ENCODE measurements around the gene ROPN1.

The ROPN1 gene

DNA sequence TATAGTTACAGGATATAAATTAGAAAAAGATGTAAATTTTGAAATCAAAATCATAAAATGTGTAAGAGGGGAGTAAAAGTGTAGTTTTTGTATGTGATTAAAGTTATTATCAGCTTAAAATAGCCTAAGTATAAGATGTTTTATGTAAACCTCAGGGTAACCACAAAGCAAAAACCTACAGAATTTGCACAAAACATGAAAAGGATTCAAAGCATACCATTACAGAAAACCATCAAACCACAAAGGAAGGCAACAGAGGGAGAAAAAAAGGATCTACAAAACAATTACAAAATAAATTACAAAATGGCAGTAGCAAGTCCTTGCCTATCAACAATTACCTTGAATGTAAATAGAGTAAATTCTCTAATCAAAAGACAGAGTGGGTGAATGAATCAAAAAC, 71.1 kb downstream of the ROPN1 start:
- no peaks in the 10 kb centered on the region for H3K4me1 ChIP-seq (ENCODE audit: control insufficient read depth, insufficient read depth, low read length)
- no peak overlapping the region for H3K27ac ChIP-seq (ENCODE audit: extremely low read depth, low read depth, low read length)
- ChIA-PET POLR2A (no interaction called here), CTCF (interaction anchor here (0.6 kb wide), 1 partner anchor 21 kb away, joined by 3 read pairs; no protein-coding TSS in a partner anchor)
- H3K4me3 ChIP-seq (ENCODE audit: low read depth, low read length): no peak overlapping the region
- H3K36me3 ChIP-seq (ENCODE audit: control insufficient read depth in 2 of 2, insufficient read depth in 1 of 2, low read length in 2 of 2): peaks cover 10 to 63% of the 10 kb centered on the region in 2 experiments
- TF ChIP-seq TCF7L2 (IDR thresholded peaks at IDR 0.05; ENCODE audit: borderline replicate concordance, low read depth, low read length): no peak
- TF ChIP-seq ZNF10 (tag by site-specific recombination; IDR thresholded peaks at IDR 0.05): no peak
- no peak for TF ChIP-seq ZFP3 (tag by site-specific recombination; IDR thresholded peaks at IDR 0.05; ENCODE audit: low read depth)
- TF ChIP-seq ZNF155 (tag by site-specific recombination; IDR thresholded peaks at IDR 0.05): no peak
- no peak for TF ChIP-seq OSR2 (tag by site-specific recombination; IDR thresholded peaks at IDR 0.05)
- no peak for TF ChIP-seq ZNF174 (tag by site-specific recombination; IDR thresholded peaks at IDR 0.05)
- TF ChIP-seq, protein P1, sequence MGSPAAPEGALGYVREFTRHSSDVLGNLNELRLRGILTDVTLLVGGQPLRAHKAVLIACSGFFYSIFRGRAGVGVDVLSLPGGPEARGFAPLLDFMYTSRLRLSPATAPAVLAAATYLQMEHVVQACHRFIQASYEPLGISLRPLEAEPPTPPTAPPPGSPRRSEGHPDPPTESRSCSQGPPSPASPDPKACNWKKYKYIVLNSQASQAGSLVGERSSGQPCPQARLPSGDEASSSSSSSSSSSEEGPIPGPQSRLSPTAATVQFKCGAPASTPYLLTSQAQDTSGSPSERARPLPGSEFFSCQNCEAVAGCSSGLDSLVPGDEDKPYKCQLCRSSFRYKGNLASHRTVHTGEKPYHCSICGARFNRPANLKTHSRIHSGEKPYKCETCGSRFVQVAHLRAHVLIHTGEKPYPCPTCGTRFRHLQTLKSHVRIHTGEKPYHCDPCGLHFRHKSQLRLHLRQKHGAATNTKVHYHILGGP (tag by site-specific recombination; IDR thresholded peaks at IDR 0.05): no peak
- no peak for TF ChIP-seq ZNF184 (tag by site-specific recombination; IDR thresholded peaks at IDR 0.05)
- TF ChIP-seq ZNF221 (tag by site-specific recombination; IDR thresholded peaks at IDR 0.05; ENCODE audit: borderline replicate concordance): no peak
- TF ChIP-seq RBAK (tag by site-specific recombination; IDR thresholded peaks at IDR 0.05): no peak
- no peak for TF ChIP-seq PRDM2 (tag by site-specific recombination; IDR thresholded peaks at IDR 0.05; ENCODE audit: borderline replicate concordance)
- TF ChIP-seq YY1 (tag by site-specific recombination; IDR thresholded peaks at IDR 0.05): no peak
- no peak for TF ChIP-seq PRDM1 (tag by site-specific recombination; IDR thresholded peaks at IDR 0.05)
- TF ChIP-seq, protein P2, sequence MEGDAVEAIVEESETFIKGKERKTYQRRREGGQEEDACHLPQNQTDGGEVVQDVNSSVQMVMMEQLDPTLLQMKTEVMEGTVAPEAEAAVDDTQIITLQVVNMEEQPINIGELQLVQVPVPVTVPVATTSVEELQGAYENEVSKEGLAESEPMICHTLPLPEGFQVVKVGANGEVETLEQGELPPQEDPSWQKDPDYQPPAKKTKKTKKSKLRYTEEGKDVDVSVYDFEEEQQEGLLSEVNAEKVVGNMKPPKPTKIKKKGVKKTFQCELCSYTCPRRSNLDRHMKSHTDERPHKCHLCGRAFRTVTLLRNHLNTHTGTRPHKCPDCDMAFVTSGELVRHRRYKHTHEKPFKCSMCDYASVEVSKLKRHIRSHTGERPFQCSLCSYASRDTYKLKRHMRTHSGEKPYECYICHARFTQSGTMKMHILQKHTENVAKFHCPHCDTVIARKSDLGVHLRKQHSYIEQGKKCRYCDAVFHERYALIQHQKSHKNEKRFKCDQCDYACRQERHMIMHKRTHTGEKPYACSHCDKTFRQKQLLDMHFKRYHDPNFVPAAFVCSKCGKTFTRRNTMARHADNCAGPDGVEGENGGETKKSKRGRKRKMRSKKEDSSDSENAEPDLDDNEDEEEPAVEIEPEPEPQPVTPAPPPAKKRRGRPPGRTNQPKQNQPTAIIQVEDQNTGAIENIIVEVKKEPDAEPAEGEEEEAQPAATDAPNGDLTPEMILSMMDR (tag by site-specific recombination; IDR thresholded peaks at IDR 0.05): no peak
- TF ChIP-seq PRDM6 (tag by site-specific recombination; IDR thresholded peaks at IDR 0.05): no peak
- no peaks in the 10 kb centered on the region for H3K9me3 ChIP-seq (ENCODE audit: control insufficient read depth, insufficient read depth, low read depth, low read length)

DNA sequence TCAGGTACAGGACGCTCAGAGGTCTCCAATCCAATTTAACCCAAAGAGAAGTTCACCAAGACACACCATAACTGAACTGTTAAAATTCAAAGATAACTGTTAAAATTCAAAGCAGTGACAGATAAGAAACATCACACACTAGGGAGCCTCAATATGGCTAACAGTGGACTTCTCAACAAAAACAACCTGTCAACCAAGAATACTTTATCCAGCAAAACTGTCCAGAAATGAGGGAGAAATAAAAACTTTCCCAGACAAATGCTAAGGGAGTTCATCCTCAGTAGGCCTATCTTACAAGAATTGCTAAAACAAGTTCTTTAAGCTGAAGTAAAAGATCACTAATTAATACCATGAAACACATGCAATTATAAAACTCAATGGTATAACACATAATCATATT, 71.5 kb downstream of the ROPN1 start:
- H3K27ac ChIP-seq (ENCODE audit: extremely low read depth, low read depth, low read length): no peak overlapping the region
- H3K9me3 ChIP-seq (ENCODE audit: control insufficient read depth, insufficient read depth, low read depth, low read length): no peaks in the 10 kb centered on the region
- POLR2A ChIA-PET: no interaction called here
- TF ChIP-seq ZNF549 (tag by site-specific recombination; IDR thresholded peaks at IDR 0.05): no peak
- no peak for TF ChIP-seq HOXD13 (CRISPR knock-in tag; IDR thresholded peaks at IDR 0.05; ENCODE audit: borderline replicate concordance)
- TF ChIP-seq TRIM28 (IDR thresholded peaks at IDR 0.05; ENCODE audit: borderline replicate concordance, low read length): 0 out of 2 replicates have a peak, but pooled peaks have one; percentile 47
- TF ChIP-seq SETDB1 (IDR thresholded peaks at IDR 0.05; ENCODE audit: insufficient read length, low read length): peak; percentile 97
- TF ChIP-seq ZNF24 (tag by site-specific recombination; IDR thresholded peaks at IDR 0.05): no peak
- no peaks in the 10 kb centered on the region for H3K4me1 ChIP-seq (ENCODE audit: control insufficient read depth, insufficient read depth, low read length)
- CTCF ChIA-PET: interaction anchor here (0.6 kb wide), 1 partner anchor 22 kb away, joined by 3 read pairs; no protein-coding TSS in a partner anchor
- H3K4me3 ChIP-seq (ENCODE audit: low read depth, low read length): no peak overlapping the region
- H3K36me3 ChIP-seq (ENCODE audit: control insufficient read depth in 2 of 2, insufficient read depth in 1 of 2, low read length in 2 of 2): peaks cover 6 to 61% of the 10 kb centered on the region in 2 experiments
